ENCODE data around the gene BTBD17.

- TF ChIP-seq ZSCAN29 (IDR thresholded peaks at IDR 0.05) (no peak), RAD21 (IDR thresholded peaks at IDR 0.05; ENCODE audit: insufficient read depth, low read depth, low read length) (no peak), EZH2 (IDR thresholded peaks at IDR 0.05; ENCODE audit: borderline replicate concordance, control insufficient read depth, low read depth, low read length) (no peak), ESRRA (IDR thresholded peaks at IDR 0.05; ENCODE audit: low read length) (no peak), POLR2A (IDR thresholded peaks at IDR 0.05; ENCODE audit: low read depth, low read length) (no peak), EP300 (IDR thresholded peaks at IDR 0.05; ENCODE audit: borderline replicate concordance in 1 of 2, control insufficient read depth in 1 of 2, low read depth in 2 of 2, low read length in 2 of 2) (no peak), KAT2A (conservative IDR thresholded peaks at IDR 0.05; ENCODE audit: control insufficient read depth, low read depth, low read length) (no peak), KDM1A (IDR thresholded peaks at IDR 0.05; ENCODE audit: borderline replicate concordance) (no peak), CTCF (IDR thresholded peaks at IDR 0.05 in 2 of 3, conservative IDR thresholded peaks at IDR 0.05 in 1 of 3; ENCODE audit: control insufficient read depth in 2 of 3, extremely low read depth in 1 of 3, insufficient read depth in 1 of 3, low read depth in 3 of 3, low read length in 3 of 3) (no peak), CHD1 (IDR thresholded peaks at IDR 0.05; ENCODE audit: low read depth, low read length) (no peak), NR2C1 (IDR thresholded peaks at IDR 0.05) (no peak), CHD2 (IDR thresholded peaks at IDR 0.05; ENCODE audit: borderline replicate concordance, low read depth, low read length) (no peak)
Measured at GRCh38 chr17:74404789-74405188, 43.1 kb upstream of the BTBD17 start.

All from GM12878 (cell line).